Gastroesophageal sphincter (tissue), 4 donors: Measurements from ENCODE around the gene RPS6KL1. TPM values are rescaled to one million over a fixed set of nuclear protein-coding genes. Genes with fewer than 3 reads are reported as not detected.

Source experiments
- ATAC-seq: fragments of 150-250 bp; one replicate; pipeline ENCODE4 v1.9.1; 2016; ENCODE audit warnings: mild to moderate bottlenecking, moderate library complexity
- H3K27ac ChIP-seq, 4 donors: fragments of 200-600 bp; sonication (generic) in 3 of 4; 1 replicate in 3 of 4; 2 replicates in 1 of 4; pipeline ENCODE4 v1.5.1; 2016 to 2019
- H3K27me3 ChIP-seq: fragments of 200-600 bp; sonication (generic); one replicate; pipeline ENCODE4 v1.5.1; 2019
- H3K36me3 ChIP-seq, 2 donors: fragments of 200-600 bp; sonication (generic); one replicate each; pipeline ENCODE4 v1.5.1; 2019; ENCODE audit warnings: control low read depth in 1 of 2
- H3K4me1 ChIP-seq, 3 donors: fragments of 200-600 bp; sonication (generic); 1 replicate in 2 of 3; 2 replicates in 1 of 3; pipeline ENCODE4 v1.5.1; 2016 to 2019; ENCODE audit warnings: control low read depth in 2 of 3
- H3K4me3 ChIP-seq, 2 donors: fragments of 200-600 bp; sonication (generic); one replicate each; pipeline ENCODE4 v1.5.1; 2019; ENCODE audit warnings: mild to moderate bottlenecking in 1 of 2, moderate library complexity in 1 of 2
- H3K9me3 ChIP-seq, 3 donors: fragments of 200-600 bp; sonication (generic); one replicate each; pipeline ENCODE4 v1.5.1; 2017 to 2019; ENCODE audit warnings: control low read depth in 2 of 3
- EP300 ChIP-seq: sonication (generic); formaldehyde crosslinking; IDR thresholded peaks from one replicate; pipeline ENCODE4 v1.6.1; 2017; ENCODE audit warnings: antibody characterized with exemption, mild to moderate bottlenecking
- POLR2A ChIP-seq, 2 donors: fragments of 450-650 bp; IDR thresholded peaks; one replicate each; pipeline ENCODE4 v1.6.1; 2017; ENCODE audit warnings: antibody characterized with exemption in 2 of 2, mild to moderate bottlenecking in 2 of 2, moderate library complexity in 1 of 2
- POLR2AphosphoS5 ChIP-seq: sonication (generic); formaldehyde crosslinking; IDR thresholded peaks from one replicate; pipeline ENCODE4 v1.6.1; 2017; ENCODE audit warnings: antibody characterized with exemption
- WGBS, 2 donors: methylation state at CpG; one replicate each; pipeline ENCODE4 v1.1.5; 2018; ENCODE audit warnings: low coverage in 1 of 2; 5-methylcytosine and 5-hydroxymethylcytosine counted together
- total RNA-seq, 4 donors: library from RNA; depleted of rRNA; stranded (reverse); fragments of >200 nt; gene quantifications; one replicate each; pipeline ENCODE4 v1.1.0, GENCODE V29; 2016
- TF ChIP-seq, protein P1 (sequence below), 4 experiments: fragments of 200-600 bp in 2 of 4; fragments of 450-650 bp in 2 of 4; sonication (generic) in 1 of 4; IDR thresholded peaks; one replicate each; pipeline ENCODE4 v1.5.1; 2017 to 2019; ENCODE audit warnings: antibody characterized with exemption in 4 of 4, mild to moderate bottlenecking in 2 of 4, moderate library complexity in 2 of 4

Gene RPS6KL1
- total RNA-seq, 4 donors from 2014 or later, result 4.0 to 10.2 (median 8.2) TPM

DNA sequence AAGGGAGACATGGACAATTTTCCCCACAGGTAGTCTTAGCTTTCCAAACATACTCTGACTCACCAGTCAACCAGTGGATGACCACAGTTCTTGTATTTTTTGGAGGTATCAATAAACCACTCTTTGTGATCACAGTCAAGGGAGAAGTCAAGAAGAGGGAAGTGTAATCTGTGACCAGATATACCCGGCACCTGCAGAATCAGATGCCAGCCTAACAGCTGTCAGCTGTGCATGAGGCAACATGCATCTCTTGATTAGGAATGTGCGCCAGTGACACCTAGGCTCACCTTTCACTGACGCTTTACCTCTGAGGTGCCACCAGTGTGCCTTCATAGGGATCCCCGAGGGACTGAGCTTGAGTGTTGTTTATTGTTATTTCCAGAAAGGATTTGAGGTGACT is 67.1 kb downstream of the RPS6KL1 start:
- Histone ChIP-seq H3K4me3 (no peak overlapping the region), H3K36me3 (no peaks in the 10 kb centered on the region), H3K27ac (no peak overlapping the region), H3K27me3 (no peaks in the 10 kb centered on the region), H3K9me3 (no peaks in the 10 kb centered on the region), H3K4me1 (peaks cover 0 to 46% (median 19%) of the 10 kb centered on the region in 3 donors)
- ATAC-seq, result no peak
- no peak for TF ChIP-seq POLR2A (IDR thresholded peaks at IDR 0.05)
- no peak for TF ChIP-seq EP300
- TF ChIP-seq, protein P1, sequence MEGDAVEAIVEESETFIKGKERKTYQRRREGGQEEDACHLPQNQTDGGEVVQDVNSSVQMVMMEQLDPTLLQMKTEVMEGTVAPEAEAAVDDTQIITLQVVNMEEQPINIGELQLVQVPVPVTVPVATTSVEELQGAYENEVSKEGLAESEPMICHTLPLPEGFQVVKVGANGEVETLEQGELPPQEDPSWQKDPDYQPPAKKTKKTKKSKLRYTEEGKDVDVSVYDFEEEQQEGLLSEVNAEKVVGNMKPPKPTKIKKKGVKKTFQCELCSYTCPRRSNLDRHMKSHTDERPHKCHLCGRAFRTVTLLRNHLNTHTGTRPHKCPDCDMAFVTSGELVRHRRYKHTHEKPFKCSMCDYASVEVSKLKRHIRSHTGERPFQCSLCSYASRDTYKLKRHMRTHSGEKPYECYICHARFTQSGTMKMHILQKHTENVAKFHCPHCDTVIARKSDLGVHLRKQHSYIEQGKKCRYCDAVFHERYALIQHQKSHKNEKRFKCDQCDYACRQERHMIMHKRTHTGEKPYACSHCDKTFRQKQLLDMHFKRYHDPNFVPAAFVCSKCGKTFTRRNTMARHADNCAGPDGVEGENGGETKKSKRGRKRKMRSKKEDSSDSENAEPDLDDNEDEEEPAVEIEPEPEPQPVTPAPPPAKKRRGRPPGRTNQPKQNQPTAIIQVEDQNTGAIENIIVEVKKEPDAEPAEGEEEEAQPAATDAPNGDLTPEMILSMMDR (IDR thresholded peaks at IDR 0.05), result no peak
- TF ChIP-seq POLR2AphosphoS5, result no peak
- 60 to 68% methylated on average over 3 of the region's 4 CpGs for WGBS, 2 donors

DNA sequence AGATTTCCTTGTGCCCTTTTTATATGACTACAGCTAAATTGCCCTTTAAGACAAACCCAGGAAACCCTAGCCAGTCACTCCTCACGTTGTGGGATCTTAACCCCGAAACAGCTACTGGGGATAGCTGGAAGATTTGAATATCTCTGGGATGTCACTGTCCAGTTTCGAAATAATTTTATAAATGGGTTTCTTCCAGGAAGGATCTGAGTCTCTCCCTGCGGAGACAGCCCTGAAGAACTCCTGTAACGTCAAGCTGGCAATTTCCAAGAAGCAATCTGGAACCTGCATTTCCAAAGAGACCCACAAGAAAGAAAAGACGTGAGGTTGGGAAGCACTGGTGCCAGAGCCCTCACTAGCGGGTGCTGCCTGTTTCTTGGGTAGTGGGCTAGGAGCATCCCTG is 68.0 kb downstream of the RPS6KL1 start:
- WGBS, 2 donors, result 54 to 66% methylated on average over 5 to 7 of the region's 7 CpGs
- H3K9me3 ChIP-seq, result no peaks in the 10 kb centered on the region
- peak; percentile 50 for ATAC-seq
- H3K27ac ChIP-seq, result peak overlapping the region in 1 of 4 donors; percentile 50
- TF ChIP-seq, protein P1 (IDR thresholded peaks at IDR 0.05), result no peak
- TF ChIP-seq POLR2A (IDR thresholded peaks at IDR 0.05), result no peak
- no peak for TF ChIP-seq POLR2AphosphoS5
- TF ChIP-seq EP300, result no peak
- H3K27me3 ChIP-seq, result no peaks in the 10 kb centered on the region
- no peak overlapping the region for H3K4me3 ChIP-seq
- H3K4me1 ChIP-seq, result peaks cover 0 to 36% (median 16%) of the 10 kb centered on the region in 3 donors
- no peaks in the 10 kb centered on the region for H3K36me3 ChIP-seq

Other genes with a start within 250 kb of the RPS6KL1 start
- 10 to 100 TPM; 14.3 to 39.9 (median 19.9) TPM for gene AREL1, start 210.2 kb downstream of the RPS6KL1 start, total RNA-seq
- gene FCF1, start 210.1 kb downstream of the RPS6KL1 start, total RNA-seq, result 10 to 100 TPM; 26.1 to 42.3 (median 31.6) TPM
- 10 to 100 TPM; 23.3 to 54.8 (median 44.7) TPM for gene YLPM1, start 159.9 kb downstream of the RPS6KL1 start, total RNA-seq
- gene PROX2, start 47.1 kb downstream of the RPS6KL1 start, total RNA-seq, result under 1 TPM in 1 of 4 donors, not detected in 3; 0.08 TPM
- gene DLST, start 41.3 kb downstream of the RPS6KL1 start, total RNA-seq, result 10 to 100 TPM; 79.3 to 98.7 (median 87.8) TPM
- 10 to 100 TPM; 11.2 to 21.0 (median 16.5) TPM for gene PGF, start 32.3 kb upstream of the RPS6KL1 start, total RNA-seq
- gene EIF2B2, start 79.7 kb upstream of the RPS6KL1 start, total RNA-seq, result 10 to 100 TPM; 28.1 to 56.2 (median 36.6) TPM
- gene MLH3, start 128.2 kb upstream of the RPS6KL1 start, total RNA-seq, result 10 to 100 TPM; 29.0 to 76.1 (median 32.2) TPM
- gene ACYP1, start 140.8 kb upstream of the RPS6KL1 start, total RNA-seq, result 10 to 100 TPM; 13.8 to 20.8 (median 17.1) TPM
- gene ZC2HC1C, start 146.4 kb upstream of the RPS6KL1 start, total RNA-seq, result 1 to 10 TPM; 4.4 to 8.0 (median 5.1) TPM
- gene NEK9, start 203.8 kb upstream of the RPS6KL1 start, total RNA-seq, result 10 to 100 TPM; 34.2 to 95.4 (median 85.9) TPM